HEK293 (cell line): ENCODE data around the gene ARF3.

Source experiments
- CTCF ChIA-PET: fragments of 350-600 bp; formaldehyde crosslinking; extraction: SDS; loops from one replicate; lab custom pipeline; 2021; ENCODE audit warnings: antibody characterized with exemption; lab: Yijun Ruan, JAX
- POLR2A ChIA-PET: fragments of 300-600 bp; formaldehyde crosslinking; extraction: SDS; loops from one replicate; lab custom pipeline; 2020; ENCODE audit warnings: antibody characterized with exemption, inconsistent platforms; lab: Yijun Ruan, JAX
- H3K27ac ChIP-seq: fragments of 200-500 bp; sonication (Bioruptor generic); 2 replicates; pipeline ENCODE4 v1.5.1; 2014; ENCODE audit warnings: low read depth, low read length, control low read depth, inconsistent platforms; ENCODE audit errors: extremely low read depth
- H3K36me3 ChIP-seq, 2 experiments: fragments of 200-500 bp in 1 of 2; sonication (Bioruptor generic) in 1 of 2; 1 replicate in 1 of 2; 2 replicates in 1 of 2; pipeline ENCODE4 v1.5.1; 2014 to 2017; ENCODE audit warnings: inconsistent platforms in 2 of 2, low read length in 2 of 2; ENCODE audit not compliant: control insufficient read depth in 2 of 2, insufficient read depth in 1 of 2
- H3K4me1 ChIP-seq: fragments of 200-500 bp; sonication (Bioruptor generic); 2 replicates; pipeline ENCODE4 v1.5.1; 2014; ENCODE audit warnings: mild to moderate bottlenecking, low read length, inconsistent platforms; ENCODE audit not compliant: control insufficient read depth, insufficient read depth
- H3K4me3 ChIP-seq: 2 replicates; pipeline ENCODE4 v1.5.1; 2011; ENCODE audit warnings: low read depth, mild to moderate bottlenecking, control low read depth, low read length, moderate library complexity
- H3K9me3 ChIP-seq: fragments of 200-500 bp; sonication (Bioruptor generic); 2 replicates; pipeline ENCODE4 v1.5.1; 2014; ENCODE audit warnings: low read depth, low read length, inconsistent platforms; ENCODE audit not compliant: control insufficient read depth, insufficient read depth
- FEZF1 ChIP-seq: fragments of 450-650 bp; formaldehyde crosslinking; IDR thresholded peaks from 2 replicates; pipeline ENCODE4 v1.5.1; 2016; ENCODE audit warnings: missing biosample characterization, missing genetic modification characterization
- KLF10 ChIP-seq: fragments of 450-650 bp; IDR thresholded peaks from 2 replicates; pipeline ENCODE4 v1.5.1; 2018; ENCODE audit warnings: missing biosample characterization, mild to moderate bottlenecking, missing genetic modification characterization
- KLF16 ChIP-seq: fragments of 450-650 bp; formaldehyde crosslinking; IDR thresholded peaks from 2 replicates; pipeline ENCODE4 v1.5.1; 2017; ENCODE audit warnings: missing biosample characterization, missing genetic modification characterization
- ZBTB21 ChIP-seq: fragments of 450-650 bp; formaldehyde crosslinking; IDR thresholded peaks from 2 replicates; pipeline ENCODE4 v1.5.1; 2017; ENCODE audit warnings: missing biosample characterization, missing genetic modification characterization
- ZBTB8A ChIP-seq: fragments of 450-650 bp; formaldehyde crosslinking; IDR thresholded peaks from 2 replicates; pipeline ENCODE4 v1.5.1; 2016; ENCODE audit warnings: missing biosample characterization, missing genetic modification characterization
- ZNF155 ChIP-seq: fragments of 450-650 bp; formaldehyde crosslinking; IDR thresholded peaks from 2 replicates; pipeline ENCODE4 v1.5.1; 2016; ENCODE audit warnings: missing biosample characterization, missing genetic modification characterization
- ZNF223 ChIP-seq: fragments of 450-650 bp; formaldehyde crosslinking; IDR thresholded peaks from 2 replicates; pipeline ENCODE4 v1.5.1; 2016; ENCODE audit warnings: missing biosample characterization, missing genetic modification characterization
- ZNF239 ChIP-seq: fragments of 450-650 bp; formaldehyde crosslinking; IDR thresholded peaks from 2 replicates; pipeline ENCODE4 v1.5.1; 2016; ENCODE audit warnings: missing biosample characterization, missing genetic modification characterization
- ZNF341 ChIP-seq: fragments of 450-650 bp; formaldehyde crosslinking; IDR thresholded peaks from 2 replicates; pipeline ENCODE4; 2016; ENCODE audit warnings: low read depth, missing biosample characterization, missing genetic modification characterization
- ZNF404 ChIP-seq: fragments of 450-650 bp; formaldehyde crosslinking; IDR thresholded peaks from 2 replicates; pipeline ENCODE4 v1.5.1; 2017; ENCODE audit warnings: missing biosample characterization, missing genetic modification characterization
- ZNF426 ChIP-seq: fragments of 450-650 bp; formaldehyde crosslinking; IDR thresholded peaks from 2 replicates; pipeline ENCODE4 v1.5.1; 2017; ENCODE audit warnings: missing biosample characterization, missing genetic modification characterization, mild to moderate bottlenecking, inconsistent platforms, moderate library complexity
- ZNF433 ChIP-seq: fragments of 450-650 bp; formaldehyde crosslinking; IDR thresholded peaks from 2 replicates; pipeline ENCODE4 v1.5.1; 2016; ENCODE audit warnings: missing biosample characterization, missing genetic modification characterization, low read depth
- ZNF510 ChIP-seq: fragments of 450-650 bp; formaldehyde crosslinking; IDR thresholded peaks from 2 replicates; pipeline ENCODE4 v1.5.1; 2018; ENCODE audit warnings: mild to moderate bottlenecking, missing genetic modification characterization, missing biosample characterization; ENCODE audit not compliant: insufficient replicate concordance
- ZNF555 ChIP-seq: fragments of 450-650 bp; formaldehyde crosslinking; conservative IDR thresholded peaks from 2 replicates; pipeline ENCODE4 v1.5.1; 2017; ENCODE audit warnings: missing biosample characterization, mild to moderate bottlenecking, missing genetic modification characterization, inconsistent platforms
- ZNF610 ChIP-seq: fragments of 450-650 bp; formaldehyde crosslinking; IDR thresholded peaks from 2 replicates; pipeline ENCODE4 v1.5.1; 2016; ENCODE audit warnings: missing biosample characterization, missing genetic modification characterization, borderline replicate concordance
- ZNF623 ChIP-seq: fragments of 450-650 bp; formaldehyde crosslinking; IDR thresholded peaks from 2 replicates; pipeline ENCODE4 v1.5.1; 2016; ENCODE audit warnings: missing biosample characterization, missing genetic modification characterization
- ZNF624 ChIP-seq: fragments of 450-650 bp; formaldehyde crosslinking; IDR thresholded peaks from 2 replicates; pipeline ENCODE4 v1.5.1; 2017; ENCODE audit warnings: missing biosample characterization, missing genetic modification characterization
- ZNF664 ChIP-seq: fragments of 450-650 bp; formaldehyde crosslinking; IDR thresholded peaks from 2 replicates; pipeline ENCODE4 v1.5.1; 2016; ENCODE audit warnings: missing biosample characterization, missing genetic modification characterization
- ZNF677 ChIP-seq: fragments of 450-650 bp; IDR thresholded peaks from 2 replicates; pipeline ENCODE4 v1.5.0; 2018; ENCODE audit warnings: missing biosample characterization, mild to moderate bottlenecking, missing genetic modification characterization, moderate library complexity
- ZNF701 ChIP-seq: fragments of 450-650 bp; formaldehyde crosslinking; IDR thresholded peaks from 2 replicates; pipeline ENCODE4 v1.5.1; 2016; ENCODE audit warnings: missing biosample characterization, missing genetic modification characterization
- TF ChIP-seq, protein P1 (sequence below): fragments of 450-650 bp; formaldehyde crosslinking; conservative IDR thresholded peaks from 2 replicates; pipeline ENCODE4 v1.5.1; 2016; ENCODE audit warnings: low read depth, missing biosample characterization, missing genetic modification characterization

ARF3 gene

DNA sequence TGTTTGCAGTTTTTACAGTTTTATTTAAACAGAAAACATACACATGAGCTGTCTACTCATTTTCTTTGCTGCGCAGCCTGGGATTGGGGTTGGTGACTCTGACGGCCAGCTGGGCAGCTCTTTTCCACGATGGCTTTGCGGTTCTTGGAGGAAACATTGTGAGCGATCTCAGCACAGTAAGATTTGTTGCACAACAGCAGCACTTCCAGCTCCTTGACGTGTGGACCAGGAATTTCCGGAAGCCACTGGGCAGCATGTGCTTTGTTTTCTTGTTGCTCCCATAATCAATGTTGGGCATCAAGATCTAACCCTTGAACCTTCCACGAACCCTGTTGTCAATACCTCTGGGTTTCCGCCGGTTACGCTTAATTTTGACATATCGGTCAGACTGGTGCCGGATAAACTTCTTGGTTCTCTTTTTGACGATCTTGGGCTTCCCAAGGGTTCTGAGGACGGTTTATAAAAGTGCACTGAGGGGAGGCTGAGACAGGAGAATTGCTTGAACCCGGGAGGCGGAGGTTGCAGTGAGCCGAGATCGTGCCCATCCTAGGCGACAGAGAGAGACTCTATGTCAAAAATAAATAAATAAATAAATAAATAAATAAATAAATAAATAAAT, 53.8 kb downstream of the ARF3 start (continued):
- TF ChIP-seq, protein P1, sequence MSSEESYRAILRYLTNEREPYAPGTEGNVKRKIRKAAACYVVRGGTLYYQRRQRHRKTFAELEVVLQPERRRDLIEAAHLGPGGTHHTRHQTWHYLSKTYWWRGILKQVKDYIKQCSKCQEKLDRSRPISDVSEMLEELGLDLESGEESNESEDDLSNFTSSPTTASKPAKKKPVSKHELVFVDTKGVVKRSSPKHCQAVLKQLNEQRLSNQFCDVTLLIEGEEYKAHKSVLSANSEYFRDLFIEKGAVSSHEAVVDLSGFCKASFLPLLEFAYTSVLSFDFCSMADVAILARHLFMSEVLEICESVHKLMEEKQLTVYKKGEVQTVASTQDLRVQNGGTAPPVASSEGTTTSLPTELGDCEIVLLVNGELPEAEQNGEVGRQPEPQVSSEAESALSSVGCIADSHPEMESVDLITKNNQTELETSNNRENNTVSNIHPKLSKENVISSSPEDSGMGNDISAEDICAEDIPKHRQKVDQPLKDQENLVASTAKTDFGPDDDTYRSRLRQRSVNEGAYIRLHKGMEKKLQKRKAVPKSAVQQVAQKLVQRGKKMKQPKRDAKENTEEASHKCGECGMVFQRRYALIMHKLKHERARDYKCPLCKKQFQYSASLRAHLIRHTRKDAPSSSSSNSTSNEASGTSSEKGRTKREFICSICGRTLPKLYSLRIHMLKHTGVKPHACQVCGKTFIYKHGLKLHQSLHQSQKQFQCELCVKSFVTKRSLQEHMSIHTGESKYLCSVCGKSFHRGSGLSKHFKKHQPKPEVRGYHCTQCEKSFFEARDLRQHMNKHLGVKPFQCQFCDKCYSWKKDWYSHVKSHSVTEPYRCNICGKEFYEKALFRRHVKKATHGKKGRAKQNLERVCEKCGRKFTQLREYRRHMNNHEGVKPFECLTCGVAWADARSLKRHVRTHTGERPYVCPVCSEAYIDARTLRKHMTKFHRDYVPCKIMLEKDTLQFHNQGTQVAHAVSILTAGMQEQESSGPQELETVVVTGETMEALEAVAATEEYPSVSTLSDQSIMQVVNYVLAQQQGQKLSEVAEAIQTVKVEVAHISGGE (tag by site-specific recombination): peak; percentile 75
- TF ChIP-seq ZNF510 (tag by site-specific recombination) (peak; percentile 89), ZNF623 (tag by site-specific recombination) (peak; percentile 67), ZNF664 (tag by site-specific recombination) (peak; percentile 65), ZNF426 (tag by site-specific recombination) (peak; percentile 91), ZNF624 (tag by site-specific recombination) (no peak), KLF16 (tag by site-specific recombination) (no peak), ZNF433 (peak; percentile 86), ZBTB8A (tag by site-specific recombination) (0 out of 2 replicates have a peak, but pooled peaks have one; percentile 83), ZNF341 (tag by site-specific recombination) (no peak), ZNF404 (tag by site-specific recombination) (0 out of 2 replicates have a peak, but pooled peaks have one; percentile 83), ZBTB21 (tag by site-specific recombination) (peak; percentile 54; the same call in 1 of the 2 replicates), ZNF223 (tag by site-specific recombination) (0 out of 2 replicates have a peak, but pooled peaks have one; percentile 30), ZNF677 (tag by site-specific recombination) (no peak)

DNA sequence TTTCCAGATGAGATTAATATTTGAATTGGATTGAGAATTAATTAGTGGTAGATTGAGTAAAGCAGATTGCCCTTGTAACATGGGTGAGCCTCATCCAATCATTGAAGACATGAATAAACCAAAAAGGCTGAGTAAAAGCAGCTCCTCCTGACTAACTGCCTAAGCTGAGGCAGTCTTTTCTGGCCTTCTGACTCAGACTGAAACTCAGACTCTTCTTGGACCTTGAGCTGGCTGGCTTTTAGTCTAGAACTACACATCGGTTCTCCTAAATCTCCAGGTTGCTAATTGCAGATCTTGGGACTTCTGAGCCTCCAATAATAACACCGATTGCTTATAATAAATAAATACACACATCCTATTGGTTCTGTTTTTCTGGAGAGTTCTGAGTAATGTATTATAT, 56.0 kb downstream of the ARF3 start:
- ChIA-PET POLR2A (interaction anchor here (0.7 kb wide), 1 partner anchor 119 kb away, joined by 3 read pairs; no protein-coding TSS in a partner anchor), CTCF (interaction anchor here (0.6 to 6.5 kb wide), 5 partner anchors 11 to 390 kb away, joined by 3 to 75 read pairs (median 5); partner anchors contain the start of gene DDX23)
- no peaks in the 10 kb centered on the region for H3K36me3 ChIP-seq
- no peaks in the 10 kb centered on the region for H3K9me3 ChIP-seq
- 0 out of 2 replicates have a peak, but pooled peaks have one; percentile 18 for TF ChIP-seq FEZF1 (tag by site-specific recombination)
- no peak for TF ChIP-seq ZNF555 (tag by site-specific recombination)
- no peak overlapping the region for H3K27ac ChIP-seq
- peaks cover 4% of the 10 kb centered on the region; the same call in 1 of the 2 replicates for H3K4me1 ChIP-seq
- no peak overlapping the region for H3K4me3 ChIP-seq

DNA sequence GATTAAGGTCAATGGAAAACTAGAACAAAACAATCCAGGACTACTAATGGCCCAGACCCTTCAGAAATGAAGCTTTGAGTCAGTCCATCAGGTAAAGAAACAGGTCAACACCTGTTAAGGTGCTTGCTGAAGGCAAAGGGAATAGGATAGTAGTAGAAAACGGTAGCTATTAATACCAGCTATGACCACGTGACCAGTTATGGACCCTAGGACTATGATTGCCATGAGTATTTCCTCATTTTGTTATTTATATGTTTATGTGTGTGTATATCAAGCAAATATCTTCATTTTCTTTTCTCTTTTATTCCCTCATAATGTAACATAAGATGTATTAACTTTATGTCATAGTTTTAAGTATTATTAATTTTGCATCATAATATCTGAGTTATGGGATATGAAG, 57.6 kb downstream of the ARF3 start:
- POLR2A ChIA-PET: interaction anchor here (0.6 to 1.0 kb wide), 3 partner anchors 34 to 58 kb away, joined by 3 to 4 read pairs (median 4); partner anchors contain the start of gene ARF3
- H3K27ac ChIP-seq: no peak overlapping the region
- no peak overlapping the region for H3K4me3 ChIP-seq
- TF ChIP-seq ZNF404 (tag by site-specific recombination) (no peak), ZNF701 (tag by site-specific recombination) (no peak), KLF10 (tag by site-specific recombination) (no peak), ZNF610 (tag by site-specific recombination) (no peak), ZNF155 (tag by site-specific recombination) (no peak), ZNF239 (tag by site-specific recombination) (no peak)
- H3K4me1 ChIP-seq: peaks cover 4% of the 10 kb centered on the region; the same call in 1 of the 2 replicates
- no peaks in the 10 kb centered on the region for H3K36me3 ChIP-seq
- H3K9me3 ChIP-seq: no peaks in the 10 kb centered on the region
- CTCF ChIA-PET: interaction anchor here (0.6 to 6.5 kb wide), 8 partner anchors 9 to 88 kb away, joined by 3 to 75 read pairs (median 4); partner anchors contain the start of gene DDX23
